Fibroblast of lung (primary cell): Measurements from ENCODE around the gene LRSAM1. TPM values are rescaled to one million over a fixed set of nuclear protein-coding genes. Genes with fewer than 3 reads are reported as not detected.

Experiments
- DNase-seq, 2 donors: peaks; one replicate each; pipeline versions ENCODE4 v3.0.0 to v3.0.0-alpha.2; 2010; ENCODE audit warnings: low read depth in 2 of 2
- H2AFZ ChIP-seq: 2 replicates; pipeline ENCODE4 v1.5.1; 2012; ENCODE audit warnings: low read length, control low read depth, inconsistent platforms
- H3K27ac ChIP-seq: 2 replicates; pipeline ENCODE4 v1.5.1; 2011; ENCODE audit warnings: low read length, control low read depth; ENCODE audit not compliant: insufficient read depth
- H3K27me3 ChIP-seq: 2 replicates; pipeline ENCODE4 v1.5.1; 2011; ENCODE audit warnings: mild to moderate bottlenecking, low read length; ENCODE audit not compliant: control insufficient read depth, insufficient read depth
- H3K36me3 ChIP-seq: 2 replicates; pipeline ENCODE4 v1.5.1; 2011; ENCODE audit warnings: low read length; ENCODE audit not compliant: control insufficient read depth, insufficient read depth
- H3K4me1 ChIP-seq: 2 replicates; pipeline ENCODE4 v1.5.1; 2011; ENCODE audit warnings: low read length; ENCODE audit not compliant: control insufficient read depth, insufficient read depth; ENCODE audit errors: extremely low read depth
- H3K4me2 ChIP-seq: 2 replicates; pipeline ENCODE4 v1.5.1; 2011; ENCODE audit warnings: low read length, control low read depth; ENCODE audit not compliant: insufficient read depth; ENCODE audit errors: extremely low read depth
- H3K4me3 ChIP-seq, 4 experiments: fragments of 200-600 bp in 1 of 4; sonication (generic) in 1 of 4; replicated peaks in 1 of 4; 2 replicates each; pipeline ENCODE4 v1.5.1; 2011 to 2016; ENCODE audit warnings: low read length in 4 of 4, low read depth in 3 of 4, mild to moderate bottlenecking in 3 of 4, control low read depth in 2 of 4, inconsistent platforms in 1 of 4, mixed read lengths in 1 of 4; ENCODE audit not compliant: insufficient read depth in 1 of 4; ENCODE audit errors: control extremely low read depth in 1 of 4
- H3K79me2 ChIP-seq: 2 replicates; pipeline ENCODE4 v1.5.1; 2012; ENCODE audit warnings: mild to moderate bottlenecking, low read length, inconsistent platforms; ENCODE audit not compliant: control insufficient read depth, insufficient read depth
- H3K9ac ChIP-seq: 2 replicates; pipeline ENCODE4 v1.5.1; 2011; ENCODE audit warnings: mild to moderate bottlenecking, low read length, control low read depth; ENCODE audit not compliant: insufficient read depth
- H3K9me3 ChIP-seq: 2 replicates; pipeline ENCODE4 v1.5.1; 2012; ENCODE audit warnings: low read depth, low read length; ENCODE audit not compliant: control insufficient read depth, insufficient read depth
- H4K20me1 ChIP-seq: 2 replicates; pipeline ENCODE4 v1.5.1; 2011; ENCODE audit warnings: low read length; ENCODE audit not compliant: control insufficient read depth, insufficient read depth; ENCODE audit errors: extremely low read depth
- CTCF ChIP-seq, 2 donors: IDR thresholded peaks in 1 of 2; conservative IDR thresholded peaks in 1 of 2; 1 replicate in 1 of 2; 2 replicates in 1 of 2; pipeline ENCODE4 v1.5.1; 2011 to 2012; ENCODE audit warnings: low read length in 2 of 2, control low read depth in 1 of 2, inconsistent platforms in 1 of 2, low read depth in 1 of 2, mild to moderate bottlenecking in 1 of 2
- EZH2 ChIP-seq: IDR thresholded peaks from 2 replicates; pipeline ENCODE4 v1.5.1; 2012; ENCODE audit warnings: low read length, control low read depth, mild to moderate bottlenecking; ENCODE audit errors: missing control alignments
- polyA plus RNA-seq, 2 donors: library from polyadenylated mRNA; depleted of rRNA in 1 of 2; stranded (reverse) in 1 of 2; unstranded in 1 of 2; fragments of >200 nt; gene quantifications; 2 replicates each; pipeline ENCODE4 v1.2.1, GENCODE V29; 2011 to 2012; ENCODE audit warnings: missing spikeins in 1 of 2
- total RNA-seq: library from RNA; depleted of rRNA; stranded (reverse); fragments of >200 nt; gene quantifications from 2 replicates; pipeline ENCODE4 v1.2.1, GENCODE V29; 2014

LRSAM1 gene
- total and polyA plus RNA-seq, 2 donors (not counting 1 experiment from before 2014, with no cell fraction given), result 6.8 to 18.0 TPM

DNA sequence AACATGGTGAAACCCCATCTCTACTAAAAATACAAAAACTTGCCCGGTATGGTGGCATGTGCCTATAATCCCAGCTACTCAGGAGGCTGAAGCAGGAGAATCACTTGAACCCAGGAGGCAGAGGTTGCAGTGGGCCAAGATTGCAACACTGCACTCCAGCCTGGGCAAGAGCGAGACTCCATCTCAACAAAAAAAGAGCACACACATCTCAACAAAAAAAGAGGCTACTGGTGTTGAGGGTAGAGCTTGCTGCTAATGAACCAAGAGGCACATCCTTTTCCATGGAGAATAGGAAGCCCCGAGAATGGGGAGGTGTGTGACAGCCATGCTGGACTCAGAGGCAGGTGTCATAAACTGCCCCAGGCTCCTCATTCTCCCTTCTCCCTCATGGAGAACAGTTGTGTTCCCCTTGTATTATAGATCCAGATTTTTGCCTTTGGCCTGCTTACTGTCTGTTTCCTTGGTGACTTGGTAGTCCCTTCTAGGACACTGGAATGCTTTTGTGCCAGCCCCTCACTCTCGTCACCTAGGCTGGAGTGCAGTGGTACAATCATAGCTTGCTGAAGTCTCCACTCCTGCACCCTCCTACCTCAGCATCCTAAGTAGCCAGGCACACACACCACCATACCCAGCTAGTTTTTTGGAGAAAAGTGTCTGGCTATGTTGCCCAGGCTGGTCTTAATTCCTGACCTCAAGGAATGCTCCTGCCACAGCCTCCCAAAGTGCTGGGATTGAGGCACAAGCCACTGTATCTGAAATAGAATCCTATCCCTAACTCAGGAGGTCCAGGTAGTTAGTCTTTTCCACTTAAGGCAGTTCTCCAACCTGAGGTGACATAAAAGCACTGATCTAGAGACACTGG, 5.2 kb upstream of the LRSAM1 start:
- H3K27me3 ChIP-seq, result no peaks in the 10 kb centered on the region
- no peak overlapping the region for H2AFZ ChIP-seq
- TF ChIP-seq CTCF (conservative IDR thresholded peaks at IDR 0.05 in 1 of 2, IDR thresholded peaks at IDR 0.05 in 1 of 2; ENCODE audit: low read depth in 1 of 2, low read length in 2 of 2), result no peak
- no peak for TF ChIP-seq EZH2
- H3K4me2 ChIP-seq, result no peak overlapping the region
- DNase-seq, result peak in 1 of 2 donors; percentile 16
- peaks cover 4% of the 10 kb centered on the region for H3K9me3 ChIP-seq
- H3K36me3 ChIP-seq, result peaks cover 37% of the 10 kb centered on the region
- peaks cover 2% of the 10 kb centered on the region for H3K4me1 ChIP-seq
- peaks cover 31% of the 10 kb centered on the region for H3K79me2 ChIP-seq
- no peak overlapping the region for H3K9ac ChIP-seq
- no peak overlapping the region for H3K4me3 ChIP-seq
- no peak overlapping the region for H3K27ac ChIP-seq
- peaks cover 3% of the 10 kb centered on the region for H4K20me1 ChIP-seq

GRCh38 chr9:127446713-127447415, 4.4 kb upstream of the LRSAM1 start:
- H3K27me3 ChIP-seq, result no peaks in the 10 kb centered on the region
- no peak for TF ChIP-seq CTCF (conservative IDR thresholded peaks at IDR 0.05 in 1 of 2, IDR thresholded peaks at IDR 0.05 in 1 of 2; ENCODE audit: low read depth in 1 of 2, low read length in 2 of 2)
- H3K79me2 ChIP-seq, result peaks cover 32% of the 10 kb centered on the region
- H3K4me2 ChIP-seq, result no peak overlapping the region
- H2AFZ ChIP-seq, result no peak overlapping the region
- H3K4me1 ChIP-seq, result peaks cover 2% of the 10 kb centered on the region
- peak in 1 of 2 donors; percentile 24 for DNase-seq
- peaks cover 4% of the 10 kb centered on the region for H3K9me3 ChIP-seq
- H3K36me3 ChIP-seq, result peaks cover 37% of the 10 kb centered on the region
- no peak overlapping the region for H3K27ac ChIP-seq
- peaks cover 3% of the 10 kb centered on the region for H4K20me1 ChIP-seq
- no peak overlapping the region for H3K9ac ChIP-seq
- H3K4me3 ChIP-seq, result no peak overlapping the region

GRCh38 chr9:127447416-127448111, 3.7 kb upstream of the LRSAM1 start:
- H4K20me1 ChIP-seq, result peaks cover 3% of the 10 kb centered on the region
- H3K4me2 ChIP-seq, result no peak overlapping the region
- peaks cover 32% of the 10 kb centered on the region for H3K79me2 ChIP-seq
- peaks cover 2% of the 10 kb centered on the region for H3K4me1 ChIP-seq
- H3K36me3 ChIP-seq, result peaks cover 37% of the 10 kb centered on the region
- H3K4me3 ChIP-seq, result peak overlapping the region in 1 of 4 experiments; percentile 92
- H3K9ac ChIP-seq, result no peak overlapping the region
- H3K27ac ChIP-seq, result peak overlapping the region; percentile 7
- H2AFZ ChIP-seq, result no peak overlapping the region
- H3K9me3 ChIP-seq, result peaks cover 4% of the 10 kb centered on the region
- peak; percentile 33 to 42 for DNase-seq
- no peaks in the 10 kb centered on the region for H3K27me3 ChIP-seq
- TF ChIP-seq EZH2 (no peak), CTCF (conservative IDR thresholded peaks at IDR 0.05 in 1 of 2, IDR thresholded peaks at IDR 0.05 in 1 of 2; ENCODE audit: low read depth in 1 of 2, low read length in 2 of 2) (no peak)
